Psoas muscle (tissue), 8 donors: ENCODE data around the gene CHST15. TPM values are rescaled to one million over a fixed set of nuclear protein-coding genes. Genes with fewer than 3 reads are reported as not detected.
A peak's percentile ranks its signal among the peaks of the same experiment; 100 is the strongest.

Experiments
- ATAC-seq, 4 donors: fragments of 200-7000 bp; cut with Tn5 transposase; one replicate each; pipeline ENCODE4 v1.9.1; 2020; ENCODE audit warnings: moderate library complexity in 3 of 4, mild to moderate bottlenecking in 2 of 4
- DNase-seq, 2 donors: peaks; one replicate each; pipeline ENCODE4 v3.0.0-alpha.2; 2020
- H3K27ac ChIP-seq: fragments of 200-600 bp; one replicate; pipeline ENCODE4 v1.8.0; 2022
- H3K27me3 ChIP-seq, 3 donors: fragments of 200-600 bp in 1 of 3; one replicate each; pipeline versions ENCODE4 v1.6.1 to v1.8.0; 2013 to 2022; ENCODE audit warnings: low read length in 2 of 3, mild to moderate bottlenecking in 2 of 3, moderate library complexity in 1 of 3; ENCODE audit not compliant: insufficient read depth in 3 of 3
- H3K36me3 ChIP-seq, 2 donors: fragments of 200-600 bp in 1 of 2; one replicate each; pipeline versions ENCODE4 v1.6.1 to v1.8.0; 2013 to 2022; ENCODE audit warnings: low read depth in 1 of 2, mild to moderate bottlenecking in 1 of 2, moderate library complexity in 1 of 2; ENCODE audit not compliant: insufficient read depth in 1 of 2
- H3K4me1 ChIP-seq: fragments of 200-600 bp; one replicate; pipeline ENCODE4 v1.8.0; 2022
- H3K4me3 ChIP-seq: fragments of 200-600 bp; one replicate; pipeline ENCODE4 v1.8.0; 2022; ENCODE audit warnings: mild to moderate bottlenecking
- H3K9me3 ChIP-seq: fragments of 200-600 bp; one replicate; pipeline ENCODE4 v1.8.0; 2022
- CTCF ChIP-seq: fragments of 200-600 bp; IDR thresholded peaks from one replicate; pipeline ENCODE4 v1.8.0; 2022; ENCODE audit warnings: antibody characterized with exemption
- WGBS, 3 donors: extraction: QIAGEN DNeasy Blood & Tissue Kit; methylation state at CpG; one replicate each; pipeline versions ENCODE4 v1.1.6 to v1.1.7; 2013; 5-methylcytosine and 5-hydroxymethylcytosine counted together
- intact Hi-C, 2 donors: fragments of 100-400 bp; cut with DNase I; formaldehyde crosslinking; loops; one replicate each; pipeline versions ENCODE4 v1.11.0 to v1.14.2; 2022
- polyA plus RNA-seq, 3 donors: library from polyadenylated mRNA; stranded (reverse); fragments of 200-250 nt; gene quantifications; one replicate each; pipeline ENCODE4 v1.2.3, GENCODE V29; 2013
- total RNA-seq, 4 donors: library from RNA; stranded (reverse); fragmentation: NEBNext Ultra II Directional in 2 of 4; extraction: Animal tissue kit (Norgen Biotek cat#: 25700) in 2 of 4; gene quantifications; one replicate each; pipeline versions ENCODE4 v1.2.1 to v1.2.4, GENCODE V29; 2021 to 2023
- donor health status: healthy with polysubstance abuse.
- donor health status: DM: no; HTN: no; CAD: no; lungs with moderate emphysema.
- donor health status: Bipolar disorder and iron deficiency.
- donor health status: healthy.
- donor health status: DM: yes; HTN: yes; CAD: no.
- donor health status: DM: no; HTN: no; CAD: no.
- donor health status: DM: no; HTN: no; CAD: no.
- donor health status: DM: yes; HTN: yes; CAD: no.

Gene CHST15
- total and polyA plus RNA-seq, 7 donors: 3.6 to 39.2 (median 10.4) TPM

DNA sequence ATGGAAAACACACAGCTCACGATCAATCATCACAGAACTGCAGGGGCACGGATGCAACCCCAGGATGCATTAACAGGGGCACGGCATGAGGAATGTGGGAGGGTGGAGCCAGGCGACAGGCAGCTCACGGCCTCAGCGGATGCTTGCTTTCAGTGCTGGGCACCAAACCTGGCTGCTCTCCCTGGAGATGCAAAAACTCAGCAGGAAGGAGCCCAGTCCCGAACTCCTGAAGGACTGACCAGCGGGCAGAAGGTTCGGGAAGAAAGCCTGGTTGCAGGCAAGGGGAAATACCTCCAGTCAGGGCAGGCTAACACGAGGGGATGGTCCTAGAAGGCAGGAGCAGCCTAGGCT is 66.8 kb downstream of the CHST15 start:
- H3K4me1 ChIP-seq: no peaks in the 10 kb centered on the region
- no peak for TF ChIP-seq CTCF
- ATAC-seq: no peak
- WGBS, 3 donors: 79 to 86% (median 80%) methylated on average over 10 of the region's 10 CpGs
- no peaks in the 10 kb centered on the region for H3K9me3 ChIP-seq
- DNase-seq: no peak
- intact Hi-C loops: loop anchor here in 1 of 2 donors (10.0 kb wide), 1 partner anchor 238 kb away; no protein-coding TSS in a partner anchor
- no peak overlapping the region for H3K27ac ChIP-seq
- no peaks in the 10 kb centered on the region for H3K27me3 ChIP-seq
- H3K36me3 ChIP-seq: peaks cover 0 to 4% of the 10 kb centered on the region in 2 donors
- no peak overlapping the region for H3K4me3 ChIP-seq

GRCh38 chr10:124025660-124026588 is 67.5 kb downstream of the CHST15 start:
- H3K27me3 ChIP-seq: no peaks in the 10 kb centered on the region
- no peak for DNase-seq
- no peaks in the 10 kb centered on the region for H3K4me1 ChIP-seq

GRCh38 chr10:124025152-124025551 is 68.2 kb downstream of the CHST15 start:
- intact Hi-C loops: loop anchor here in 1 of 2 donors (10.0 kb wide), 1 partner anchor 240 kb away; no protein-coding TSS in a partner anchor
- TF ChIP-seq CTCF: no peak
- ATAC-seq: no peak
- no peaks in the 10 kb centered on the region for H3K4me1 ChIP-seq
- DNase-seq: no peak
- H3K27me3 ChIP-seq: no peaks in the 10 kb centered on the region
- no peak overlapping the region for H3K27ac ChIP-seq
- no peak overlapping the region for H3K4me3 ChIP-seq
- WGBS, 3 donors: 69 to 82% (median 80%) methylated on average over 5 of the region's 5 CpGs
- peaks cover 0 to 12% of the 10 kb centered on the region in 2 donors for H3K36me3 ChIP-seq
- no peaks in the 10 kb centered on the region for H3K9me3 ChIP-seq

More at GRCh38 chr10:124025660-124026588, 67.5 kb downstream of the CHST15 start:
- WGBS, 3 donors: 66 to 83% (median 74%) methylated on average over 13 of the region's 13 CpGs
- Histone ChIP-seq H3K36me3 (peaks cover 0 to 4% of the 10 kb centered on the region in 2 donors), H3K4me3 (no peak overlapping the region), H3K27ac (no peak overlapping the region), H3K9me3 (no peaks in the 10 kb centered on the region)
- ATAC-seq: peak in 3 of 4 donors; percentile 66 to 85 (median 77)
- TF ChIP-seq CTCF: peak; percentile 48
- intact Hi-C loops: loop anchor here in 1 of 2 donors (10.0 kb wide), 1 partner anchor 239 kb away; no protein-coding TSS in a partner anchor

- no peak overlapping the region for H3K27ac ChIP-seq
- no peaks in the 10 kb centered on the region for H3K27me3 ChIP-seq
- no peak for TF ChIP-seq CTCF
- no peaks in the 10 kb centered on the region for H3K9me3 ChIP-seq
- ATAC-seq (no peak), DNase-seq (no peak)
- no peaks in the 10 kb centered on the region for H3K4me1 ChIP-seq
- 71 to 85% (median 76%) methylated on average over 8 of the region's 8 CpGs for WGBS, 3 donors
- intact Hi-C loops: loop anchor here in 1 of 2 donors (10.0 kb wide), 1 partner anchor 243 kb away; no protein-coding TSS in a partner anchor
- no peak overlapping the region for H3K4me3 ChIP-seq
- peaks cover 0 to 16% of the 10 kb centered on the region in 2 donors for H3K36me3 ChIP-seq
These were observed 71.3 kb downstream of the CHST15 start for GRCh38 chr10:124022066-124022465.
